H1 (cell line): ENCODE measurements around the gene CHAT. TPM values are rescaled to one million over a fixed set of nuclear protein-coding genes. Genes with fewer than 3 reads are reported as not detected.

Source experiments
- CTCF ChIA-PET: fragments of 300-600 bp; sonication (Branson Sonifier 250); formaldehyde crosslinking; loops from one replicate; lab custom pipeline; 2021; ENCODE audit not compliant: partially characterized antibody; lab: Charles Lee
- POLR2A ChIA-PET: fragments of 300-600 bp; sonication (Branson Sonifier 250); formaldehyde crosslinking; loops from one replicate; lab custom pipeline; 2021; ENCODE audit warnings: inconsistent platforms; ENCODE audit not compliant: partially characterized antibody; lab: Charles Lee
- DNase-seq, 2 experiments: peaks; one replicate each; pipeline versions ENCODE4 v3.0.0 to v3.0.0-alpha.2; 2010 to 2022; ENCODE audit warnings: low spot score in 2 of 2, low read depth in 1 of 2, mixed read lengths in 1 of 2
- FAIRE-seq: peaks from 2 replicates; lab custom pipeline; 2011; peaks lifted over from hg19 to GRCh38; lab: Jason Lieb, UNC
- H2AFZ ChIP-seq: 2 replicates; pipeline ENCODE4 v1.8.1; 2012; ENCODE audit warnings: low read length, inconsistent platforms
- H2AK5ac ChIP-seq: 2 replicates; pipeline ENCODE4 v1.6.1; 2013; ENCODE audit warnings: low read depth, low read length
- H2BK120ac ChIP-seq: replicated peaks from 2 replicates; pipeline ENCODE3; 2013; ENCODE audit warnings: low read depth, low read length, inconsistent platforms
- H2BK12ac ChIP-seq: 2 replicates; pipeline ENCODE4 v1.6.1; 2013; ENCODE audit warnings: low read depth, low read length
- H2BK15ac ChIP-seq: 2 replicates; pipeline ENCODE4 v1.6.1; 2013; ENCODE audit warnings: low read length
- H2BK20ac ChIP-seq: 2 replicates; pipeline ENCODE4 v1.6.1; 2013; ENCODE audit warnings: low read length
- H2BK5ac ChIP-seq: 2 replicates; pipeline ENCODE4 v1.6.1; 2013; ENCODE audit warnings: low read depth, low read length
- H3K14ac ChIP-seq: 2 replicates; pipeline ENCODE4 v1.6.1; 2013; ENCODE audit warnings: inconsistent platforms; ENCODE audit not compliant: insufficient read length
- H3K18ac ChIP-seq: 2 replicates; pipeline ENCODE4 v1.6.1; 2013; ENCODE audit warnings: low read length; ENCODE audit errors: extremely low read depth
- H3K23ac ChIP-seq: 2 replicates; pipeline ENCODE4 v1.6.1; 2013; ENCODE audit warnings: inconsistent platforms; ENCODE audit not compliant: insufficient read length
- H3K23me2 ChIP-seq: 2 replicates; pipeline ENCODE4 v1.6.1; 2013; ENCODE audit warnings: low read depth, low read length
- H3K27ac ChIP-seq: 2 replicates; pipeline ENCODE4 v1.6.1; 2011; ENCODE audit warnings: low read depth, low read length, inconsistent platforms
- H3K27me3 ChIP-seq, 4 experiments: replicated peaks in 1 of 4; 1 replicate in 1 of 4; 2 replicates in 3 of 4; pipeline versions ENCODE4 v1.6.1 to v1.8.1; 2011 to 2013; ENCODE audit warnings: low read length in 3 of 4, mild to moderate bottlenecking in 3 of 4, inconsistent platforms in 2 of 4, mixed read lengths in 2 of 4, moderate library complexity in 1 of 4; ENCODE audit not compliant: control insufficient read depth in 3 of 4, insufficient read depth in 3 of 4; ENCODE audit errors: extremely low read depth in 1 of 4
- H3K36me3 ChIP-seq, 4 experiments: 2 replicates each; pipeline versions ENCODE4 v1.6.1 to v1.8.1; 2011 to 2013; ENCODE audit warnings: mild to moderate bottlenecking in 4 of 4, low read length in 3 of 4, moderate library complexity in 2 of 4, control low read depth in 1 of 4, inconsistent platforms in 1 of 4; ENCODE audit not compliant: insufficient read depth in 4 of 4, control insufficient read depth in 2 of 4
- H3K4ac ChIP-seq: replicated peaks from 2 replicates; pipeline ENCODE3; 2013; ENCODE audit warnings: low read length, low read depth, mixed read lengths, inconsistent platforms; ENCODE audit not compliant: insufficient read length
- H3K4me1 ChIP-seq, 4 experiments: replicated peaks in 1 of 4; 1 replicate in 1 of 4; 2 replicates in 3 of 4; pipeline versions ENCODE4 v1.6.1 to v1.8.1; 2011 to 2013; ENCODE audit warnings: low read length in 3 of 4, inconsistent platforms in 2 of 4, mixed read lengths in 1 of 4; ENCODE audit not compliant: insufficient read depth in 4 of 4, control insufficient read depth in 3 of 4
- H3K4me2 ChIP-seq, 2 experiments: 2 replicates each; pipeline versions ENCODE4 v1.6.1 to v1.8.1; 2011 to 2013; ENCODE audit warnings: low read depth in 2 of 2, low read length in 2 of 2, control low read depth in 1 of 2, inconsistent platforms in 1 of 2, mild to moderate bottlenecking in 1 of 2; ENCODE audit not compliant: insufficient read depth in 1 of 2
- H3K4me3 ChIP-seq, 4 experiments: fragments of 200-600, 300-600 bp in 1 of 4; sonication (generic), shearing (Covaris generic), sonication (Bioruptor Twin) in 1 of 4; 2 replicates each; pipeline versions ENCODE4 v1.5.1 to v1.8.1; 2011 to 2016; ENCODE audit warnings: low read length in 4 of 4, low read depth in 3 of 4, control low read depth in 2 of 4, inconsistent platforms in 2 of 4, mild to moderate bottlenecking in 2 of 4, mixed read lengths in 1 of 4, moderate library complexity in 1 of 4; ENCODE audit not compliant: insufficient read depth in 2 of 4; ENCODE audit errors: extremely low read depth in 1 of 4
- H3K56ac ChIP-seq: replicated peaks from 2 replicates; pipeline ENCODE3; 2013; ENCODE audit warnings: low read depth, mild to moderate bottlenecking, mixed read lengths, low read length, inconsistent platforms; ENCODE audit not compliant: insufficient read length
- H3K79me1 ChIP-seq: 2 replicates; pipeline ENCODE4 v1.6.1; 2013; ENCODE audit warnings: low read depth, low read length, control low read depth
- H3K79me2 ChIP-seq, 2 experiments: 2 replicates each; pipeline versions ENCODE4 v1.6.1 to v1.8.1; 2012 to 2013; ENCODE audit warnings: low read length in 2 of 2, mild to moderate bottlenecking in 2 of 2, inconsistent platforms in 1 of 2; ENCODE audit not compliant: insufficient read depth in 2 of 2, control insufficient read depth in 1 of 2
- H3K9ac ChIP-seq, 4 experiments: replicated peaks in 1 of 4; 1 replicate in 1 of 4; 2 replicates in 3 of 4; pipeline versions ENCODE4 v1.6.1 to v1.8.1; 2011 to 2013; ENCODE audit warnings: low read depth in 3 of 4, low read length in 3 of 4, control low read depth in 2 of 4, mild to moderate bottlenecking in 2 of 4, moderate library complexity in 2 of 4, inconsistent platforms in 1 of 4; ENCODE audit errors: extremely low read depth in 1 of 4
- H3K9me3 ChIP-seq, 2 experiments: 2 replicates each; pipeline versions ENCODE4 v1.6.1 to v1.8.1; 2012 to 2013; ENCODE audit warnings: mild to moderate bottlenecking in 2 of 2, moderate library complexity in 2 of 2, control low read depth in 1 of 2, inconsistent platforms in 1 of 2, low read depth in 1 of 2, low read length in 1 of 2, mixed read lengths in 1 of 2; ENCODE audit not compliant: insufficient read depth in 2 of 2
- H4K20me1 ChIP-seq, 2 experiments: replicated peaks in 1 of 2; 2 replicates each; pipeline versions ENCODE3 to v1.8.1; 2011 to 2013; ENCODE audit warnings: inconsistent platforms in 2 of 2, low read length in 2 of 2, mild to moderate bottlenecking in 1 of 2; ENCODE audit not compliant: insufficient read depth in 2 of 2, control insufficient read depth in 1 of 2
- H4K5ac ChIP-seq: 2 replicates; pipeline ENCODE4 v1.6.1; 2013; ENCODE audit warnings: low read length, low read depth, mixed read lengths, inconsistent platforms; ENCODE audit not compliant: insufficient read length
- H4K8ac ChIP-seq: 2 replicates; pipeline ENCODE4 v1.8.0; 2013; ENCODE audit warnings: mild to moderate bottlenecking, moderate library complexity, low read length, inconsistent platforms; ENCODE audit not compliant: insufficient read depth; ENCODE audit errors: extremely low read depth
- H4K91ac ChIP-seq: replicated peaks from 2 replicates; pipeline ENCODE3; 2013; ENCODE audit warnings: low read length, mixed read lengths, inconsistent platforms; ENCODE audit not compliant: insufficient read length
- BACH1 ChIP-seq: IDR thresholded peaks from 2 replicates; pipeline ENCODE4 v1.6.1; 2012; ENCODE audit warnings: low read length, improper control_type of control experiment
- WGBS, 2 experiments: shearing (Covaris generic) in 1 of 2; methylation state at CpG; one replicate each; pipeline versions ENCODE4 v1.1.6 to v1.1.7; 2013 to 2015; ENCODE audit warnings: low lambda C conversion rate in 2 of 2, mixed read lengths in 2 of 2, inconsistent platforms in 1 of 2, low coverage in 1 of 2, missing lambda C conversion rate in 1 of 2; ENCODE audit not compliant: insufficient replicate concordance in 2 of 2, insufficient coverage in 1 of 2, insufficient read length in 1 of 2; ENCODE audit errors: extremely low coverage in 1 of 2, missing lambda C conversion rate in 1 of 2; 5-methylcytosine and 5-hydroxymethylcytosine counted together
- polyA plus RNA-seq, 7 experiments: library from polyadenylated mRNA; depleted of rRNA in 3 of 7; stranded (reverse) in 5 of 7; unstranded in 2 of 7; fragments of >200 nt in 5 of 7; fragments of 200-250 nt in 2 of 7; gene quantifications; 1 replicate in 5 of 7; 2 replicates in 1 of 7; 4 replicates in 1 of 7; pipeline versions ENCODE4 v1.2.1 to v1.2.3, GENCODE V29; 2011 to 2013; ENCODE audit warnings: missing spikeins in 2 of 7, mixed read lengths in 2 of 7
- total RNA-seq: library from RNA; stranded (reverse); fragmentation: NEBNext Ultra II Directional; extraction: Animal tissue kit (Norgen Biotek cat#: 25700); gene quantifications from 2 replicates; pipeline ENCODE4 v1.2.1, GENCODE V29; 2021
- TF ChIP-seq, protein P1 (sequence below): IDR thresholded peaks from 2 replicates; pipeline ENCODE4 v1.6.1; 2012; ENCODE audit warnings: low read length, inconsistent platforms

Gene CHAT
- total and polyA plus RNA-seq, 2 of the 8 experiments (the other 6 are each of a cell fraction or from before 2014, with no cell fraction given) = not detected

DNA sequence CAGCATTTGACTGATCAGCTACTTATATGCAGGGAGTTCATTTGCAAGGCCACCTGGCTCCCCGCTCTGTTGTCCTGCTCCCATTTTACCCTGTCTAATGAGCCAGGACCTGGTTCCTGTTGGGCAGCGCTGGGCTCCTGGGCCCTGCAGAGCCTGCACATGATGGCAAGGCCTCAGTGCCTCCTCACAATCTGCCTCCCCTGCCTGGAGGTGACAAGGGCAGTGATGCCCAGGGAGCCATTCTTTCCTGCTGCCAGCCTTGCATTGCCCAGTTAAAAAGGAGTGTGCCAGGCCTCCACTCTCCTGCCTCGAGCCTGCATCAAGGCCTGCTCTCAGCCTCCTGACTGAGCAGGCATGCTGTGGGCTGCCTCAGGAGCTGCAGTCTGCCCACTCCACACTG, 28.5 kb downstream of the CHAT start:
- Histone ChIP-seq H3K56ac (no peak overlapping the region), H3K79me2 (no peaks in the 10 kb centered on the region), H3K14ac (no peak overlapping the region), H3K27me3 (no peaks in the 10 kb centered on the region), H4K91ac (no peak overlapping the region), H4K5ac (no peak overlapping the region), H2BK20ac (no peak overlapping the region), H3K4me1 (no peaks in the 10 kb centered on the region), H3K4me3 (no peak overlapping the region), H2BK120ac (no peak overlapping the region), H3K18ac (no peak overlapping the region), H3K4ac (no peak overlapping the region), H3K4me2 (no peak overlapping the region), H3K9me3 (no peaks in the 10 kb centered on the region), H2AFZ (no peak overlapping the region), H2BK5ac (no peak overlapping the region), H3K79me1 (0 out of 2 replicates have a peak, but pooled peaks cover 2% of the 10 kb centered on the region), H3K27ac (no peak overlapping the region), H3K23ac (no peak overlapping the region), H2AK5ac (no peak overlapping the region), H2BK15ac (no peak overlapping the region), H4K20me1 (no peaks in the 10 kb centered on the region), H3K23me2 (no peaks in the 10 kb centered on the region), H2BK12ac (no peak overlapping the region), H3K36me3 (no peaks in the 10 kb centered on the region), H4K8ac (no peak overlapping the region; the same call in 1 of the 2 replicates), H3K9ac (no peak overlapping the region)
- FAIRE-seq (no peak), DNase-seq (no peak)
- ChIA-PET CTCF (interaction anchor here (0.9 to 2.1 kb wide), 7 partner anchors 11 to 103 kb away, joined by 3 to 5 read pairs (median 3); no protein-coding TSS in a partner anchor), POLR2A (no interaction called here)
- TF ChIP-seq BACH1 = no peak
- TF ChIP-seq, protein P1, sequence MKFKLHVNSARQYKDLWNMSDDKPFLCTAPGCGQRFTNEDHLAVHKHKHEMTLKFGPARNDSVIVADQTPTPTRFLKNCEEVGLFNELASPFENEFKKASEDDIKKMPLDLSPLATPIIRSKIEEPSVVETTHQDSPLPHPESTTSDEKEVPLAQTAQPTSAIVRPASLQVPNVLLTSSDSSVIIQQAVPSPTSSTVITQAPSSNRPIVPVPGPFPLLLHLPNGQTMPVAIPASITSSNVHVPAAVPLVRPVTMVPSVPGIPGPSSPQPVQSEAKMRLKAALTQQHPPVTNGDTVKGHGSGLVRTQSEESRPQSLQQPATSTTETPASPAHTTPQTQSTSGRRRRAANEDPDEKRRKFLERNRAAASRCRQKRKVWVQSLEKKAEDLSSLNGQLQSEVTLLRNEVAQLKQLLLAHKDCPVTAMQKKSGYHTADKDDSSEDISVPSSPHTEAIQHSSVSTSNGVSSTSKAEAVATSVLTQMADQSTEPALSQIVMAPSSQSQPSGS = no peak
- WGBS, 2 experiments = 95% methylated on average over 3 of the region's 3 CpGs; no CpG with 5 or more reads in 1 of the 2 experiments
